ENCODE results near the gene KRTAP5-9.

GRCh38 chr11:71500601-71501021 lies 47.6 kb upstream of the KRTAP5-9 start:
- TF ChIP-seq, protein P1, sequence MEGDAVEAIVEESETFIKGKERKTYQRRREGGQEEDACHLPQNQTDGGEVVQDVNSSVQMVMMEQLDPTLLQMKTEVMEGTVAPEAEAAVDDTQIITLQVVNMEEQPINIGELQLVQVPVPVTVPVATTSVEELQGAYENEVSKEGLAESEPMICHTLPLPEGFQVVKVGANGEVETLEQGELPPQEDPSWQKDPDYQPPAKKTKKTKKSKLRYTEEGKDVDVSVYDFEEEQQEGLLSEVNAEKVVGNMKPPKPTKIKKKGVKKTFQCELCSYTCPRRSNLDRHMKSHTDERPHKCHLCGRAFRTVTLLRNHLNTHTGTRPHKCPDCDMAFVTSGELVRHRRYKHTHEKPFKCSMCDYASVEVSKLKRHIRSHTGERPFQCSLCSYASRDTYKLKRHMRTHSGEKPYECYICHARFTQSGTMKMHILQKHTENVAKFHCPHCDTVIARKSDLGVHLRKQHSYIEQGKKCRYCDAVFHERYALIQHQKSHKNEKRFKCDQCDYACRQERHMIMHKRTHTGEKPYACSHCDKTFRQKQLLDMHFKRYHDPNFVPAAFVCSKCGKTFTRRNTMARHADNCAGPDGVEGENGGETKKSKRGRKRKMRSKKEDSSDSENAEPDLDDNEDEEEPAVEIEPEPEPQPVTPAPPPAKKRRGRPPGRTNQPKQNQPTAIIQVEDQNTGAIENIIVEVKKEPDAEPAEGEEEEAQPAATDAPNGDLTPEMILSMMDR (IDR thresholded peaks at IDR 0.05; ENCODE audit: poor library complexity) = no peak
- no peak for TF ChIP-seq EZH2 (IDR thresholded peaks at IDR 0.05; ENCODE audit: borderline replicate concordance)
- no peak for TF ChIP-seq EZH2phosphoT487 (IDR thresholded peaks at IDR 0.05; ENCODE audit: low read depth, severe bottlenecking, unreplicated experiment)

Data from hepatocyte (in vitro differentiated cells).